Right lobe of liver (tissue), 6 donors: Measurements from ENCODE around the gene POLR3C. TPM values are rescaled to one million over a fixed set of nuclear protein-coding genes. Genes with fewer than 3 reads are reported as not detected.

Source experiments
- ATAC-seq, 4 donors: fragments of 200-7000 bp; cut with Tn5 transposase; one replicate each; pipeline ENCODE4 v1.9.1; 2020; ENCODE audit warnings: mild to moderate bottlenecking in 4 of 4, moderate library complexity in 4 of 4
- DNase-seq, 3 donors: peaks; one replicate each; pipeline ENCODE4 v3.0.0-alpha.2; 2020
- H3K27ac ChIP-seq, 3 donors: fragments of 200-600 bp; one replicate each; pipeline ENCODE4 v1.8.0; 2022
- H3K27me3 ChIP-seq, 2 donors: fragments of 200-600 bp; one replicate each; pipeline ENCODE4 v1.8.0; 2022
- H3K36me3 ChIP-seq, 4 donors: fragments of 200-600 bp; sonication (generic) in 1 of 4; one replicate each; pipeline versions ENCODE4 v1.5.1 to v1.8.0; 2017 to 2022; ENCODE audit warnings: control low read depth in 1 of 4
- H3K4me1 ChIP-seq, 4 donors: fragments of 200-600 bp; sonication (generic) in 1 of 4; one replicate each; pipeline versions ENCODE4 v1.5.1 to v1.8.0; 2017 to 2022; ENCODE audit warnings: control low read depth in 1 of 4
- H3K4me3 ChIP-seq, 3 donors: fragments of 200-600 bp; one replicate each; pipeline ENCODE4 v1.8.0; 2022
- H3K9me3 ChIP-seq, 4 donors: fragments of 200-600 bp; sonication (generic) in 1 of 4; one replicate each; pipeline versions ENCODE4 v1.5.1 to v1.8.0; 2017 to 2022; ENCODE audit warnings: control low read depth in 1 of 4
- POLR2A ChIP-seq: fragments of 450-650 bp; IDR thresholded peaks from one replicate; pipeline ENCODE4 v1.6.1; 2017; ENCODE audit warnings: antibody characterized with exemption, mild to moderate bottlenecking
- WGBS: methylation state at CpG from one replicate; pipeline ENCODE4 v1.1.6; 2018; ENCODE audit warnings: low coverage, low lambda C conversion rate; ENCODE audit not compliant: insufficient coverage; ENCODE audit errors: missing lambda C conversion rate; 5-methylcytosine and 5-hydroxymethylcytosine counted together
- intact Hi-C, 2 donors: fragments of 100-400 bp; cut with DNase I; formaldehyde crosslinking; loops; one replicate each; pipeline versions ENCODE4 v1.11.2 to v1.14.1; 2022
- total RNA-seq, 6 experiments: library from RNA; depleted of rRNA in 2 of 6; stranded (reverse); fragments of >200 nt in 2 of 6; fragmentation: NEBNext Ultra II Directional in 3 of 6; extraction: Animal tissue kit (Norgen Biotek cat#: 25700) in 3 of 6; gene quantifications; one replicate each; pipeline versions ENCODE4 v1.1.0 to v1.2.4, GENCODE V29; 2016 to 2023
- TF ChIP-seq, protein P1 (sequence below), 4 donors: fragments of 200-600 bp in 3 of 4; fragments of 450-650 bp in 1 of 4; IDR thresholded peaks; one replicate each; pipeline versions ENCODE4 v1.5.1 to v1.8.0; 2016 to 2022; ENCODE audit warnings: antibody characterized with exemption in 4 of 4, mild to moderate bottlenecking in 2 of 4
- donor health status: DM: no; HTN: yes; CAD: no.
- donor health status: DM: no; HTN: no; CAD: no.
- donor health status: DM: no; HTN: no; CAD: no.
- donor health status: DM: no; HTN: yes; CAD: no.
- donor health status: DM: no; HTN: yes; CAD: no.

POLR3C gene
- total RNA-seq, 6 experiments from 2014 or later = 7.7 to 17.0 (median 11.2) TPM

DNA sequence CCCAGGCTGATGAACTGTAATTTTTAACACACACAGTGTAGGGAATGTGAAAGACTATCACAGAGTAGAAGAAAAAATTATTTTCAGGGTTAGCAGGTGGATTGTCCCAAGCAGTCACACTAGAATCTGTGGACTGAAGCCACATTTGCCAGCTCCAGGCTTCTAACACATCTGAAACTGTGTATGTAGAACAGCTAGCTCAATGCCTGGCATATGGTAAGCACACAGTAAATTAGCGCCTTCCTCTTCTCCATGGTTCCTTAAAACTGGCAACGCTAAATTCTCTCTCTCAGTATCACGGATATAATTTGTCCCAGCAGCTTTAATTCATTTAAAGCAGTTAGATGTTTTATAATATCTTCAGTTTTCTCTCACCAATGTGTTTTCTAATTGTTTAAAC lies 19.0 kb downstream of the POLR3C start:
- H3K4me3 ChIP-seq = no peak overlapping the region
- H3K36me3 ChIP-seq = peaks cover 5 to 53% (median 31%) of the 10 kb centered on the region in 4 donors
- WGBS = 97% methylated on average over 3 of the region's 3 CpGs
- intact Hi-C loops = loop anchor here (5.0 to 10.0 kb wide), 2 partner anchors 172 to 174 kb away; no protein-coding TSS in a partner anchor
- peaks cover 0 to 14% (median 2%) of the 10 kb centered on the region in 4 donors for H3K4me1 ChIP-seq
- H3K9me3 ChIP-seq = no peaks in the 10 kb centered on the region
- DNase-seq (no peak), ATAC-seq (no peak)
- TF ChIP-seq, protein P1, sequence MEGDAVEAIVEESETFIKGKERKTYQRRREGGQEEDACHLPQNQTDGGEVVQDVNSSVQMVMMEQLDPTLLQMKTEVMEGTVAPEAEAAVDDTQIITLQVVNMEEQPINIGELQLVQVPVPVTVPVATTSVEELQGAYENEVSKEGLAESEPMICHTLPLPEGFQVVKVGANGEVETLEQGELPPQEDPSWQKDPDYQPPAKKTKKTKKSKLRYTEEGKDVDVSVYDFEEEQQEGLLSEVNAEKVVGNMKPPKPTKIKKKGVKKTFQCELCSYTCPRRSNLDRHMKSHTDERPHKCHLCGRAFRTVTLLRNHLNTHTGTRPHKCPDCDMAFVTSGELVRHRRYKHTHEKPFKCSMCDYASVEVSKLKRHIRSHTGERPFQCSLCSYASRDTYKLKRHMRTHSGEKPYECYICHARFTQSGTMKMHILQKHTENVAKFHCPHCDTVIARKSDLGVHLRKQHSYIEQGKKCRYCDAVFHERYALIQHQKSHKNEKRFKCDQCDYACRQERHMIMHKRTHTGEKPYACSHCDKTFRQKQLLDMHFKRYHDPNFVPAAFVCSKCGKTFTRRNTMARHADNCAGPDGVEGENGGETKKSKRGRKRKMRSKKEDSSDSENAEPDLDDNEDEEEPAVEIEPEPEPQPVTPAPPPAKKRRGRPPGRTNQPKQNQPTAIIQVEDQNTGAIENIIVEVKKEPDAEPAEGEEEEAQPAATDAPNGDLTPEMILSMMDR (IDR thresholded peaks at IDR 0.05) = no peak
- no peak for TF ChIP-seq POLR2A
- no peak overlapping the region for H3K27ac ChIP-seq
- H3K27me3 ChIP-seq = no peaks in the 10 kb centered on the region

DNA sequence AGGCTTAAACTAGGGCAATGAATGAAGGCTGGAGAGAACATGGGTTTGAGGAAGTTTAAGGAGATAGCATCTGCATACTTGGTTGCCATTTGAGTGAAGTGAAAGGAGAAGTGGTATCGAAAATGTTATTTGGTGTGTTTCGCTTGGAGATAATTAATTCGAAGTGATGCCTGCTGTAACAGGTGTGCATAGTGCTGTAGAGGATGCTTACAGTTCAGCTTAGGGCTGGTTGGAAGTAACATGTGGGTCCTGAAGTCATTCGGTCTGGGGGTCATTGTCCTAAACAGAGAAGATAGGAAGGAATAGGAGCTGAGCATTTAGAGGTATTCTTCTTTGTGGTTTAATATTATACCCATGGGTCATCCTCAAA lies 21.1 kb downstream of the POLR3C start:
- peaks cover 0 to 35% (median 17%) of the 10 kb centered on the region in 4 donors for H3K36me3 ChIP-seq
- no peak for DNase-seq
- WGBS = 10% methylated on average over 4 of the region's 4 CpGs
- H3K4me1 ChIP-seq = peaks cover 0 to 14% (median 2%) of the 10 kb centered on the region in 4 donors
- intact Hi-C loops = loop anchor here in 1 of 2 donors (10.0 kb wide), 1 partner anchor 170 kb away; no protein-coding TSS in a partner anchor
- peak overlapping the region in 1 of 3 donors; percentile 37 for H3K27ac ChIP-seq
- TF ChIP-seq POLR2A = no peak
- TF ChIP-seq, protein P1 (IDR thresholded peaks at IDR 0.05) = no peak
- H3K27me3 ChIP-seq = no peaks in the 10 kb centered on the region
- H3K4me3 ChIP-seq = peak overlapping the region; percentile 36 to 58 (median 54)
- peak; percentile 46 to 50 (median 50) for ATAC-seq
- H3K9me3 ChIP-seq = no peaks in the 10 kb centered on the region

DNA sequence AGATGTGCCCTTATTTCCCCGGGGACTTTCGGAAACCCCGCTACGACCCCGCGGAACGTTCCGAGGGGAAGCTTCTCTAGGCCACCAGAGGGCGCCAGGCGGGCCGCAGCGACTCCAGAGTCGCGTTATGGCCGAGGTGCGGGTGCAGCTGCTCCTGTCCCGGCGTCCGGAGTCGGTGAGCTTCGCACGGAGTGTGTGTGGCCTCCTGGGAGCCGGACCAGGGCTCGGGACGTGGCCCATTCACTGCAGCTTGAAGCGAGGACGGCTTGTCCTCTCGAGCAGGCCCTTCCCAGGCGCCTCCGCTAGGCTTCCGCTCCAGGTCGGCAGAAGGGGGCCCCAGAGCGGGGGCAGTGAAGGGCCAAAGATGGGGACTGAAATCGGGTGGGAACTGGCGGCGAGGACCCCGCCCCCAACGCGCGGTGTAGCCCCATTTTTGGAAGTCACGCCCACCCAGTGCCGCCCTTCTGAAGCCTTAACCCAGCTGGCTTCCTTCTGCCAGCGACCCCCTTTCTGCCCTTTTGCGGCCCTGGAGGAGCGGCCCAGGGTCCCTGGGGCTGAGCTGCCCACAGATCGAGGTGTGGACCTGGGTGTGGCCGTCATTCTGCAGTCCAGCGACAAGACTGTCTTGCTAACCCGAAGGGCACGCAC lies 21.6 kb downstream of the POLR3C start, which contains the start of gene NUDT17:
NUDT17 (plus strand) TSS at position 117 of the 648 bp plus-strand sequence; CDS start at position 128, 11 bp downstream.
- DNase-seq (peak; percentile 83 to 86 (median 85)), ATAC-seq (peak; percentile 91 to 94 (median 93))
- Histone ChIP-seq H3K4me3 (peak within 1 kb of the TSS; percentile 36 to 58 (median 54)), H3K27me3 (no peaks in the 10 kb centered on the region), H3K4me1 (peaks cover 0 to 14% (median 2%) of the 10 kb centered on the region in 4 donors), H3K36me3 (peaks cover 0 to 35% (median 17%) of the 10 kb centered on the region in 4 donors), H3K9me3 (no peaks in the 10 kb centered on the region), H3K27ac (peak within 1 kb of the TSS in 2 of 3 donors; percentile 37 to 41)
- intact Hi-C loops = loop anchor here in 1 of 2 donors (10.0 kb wide), 1 partner anchor 169 kb away; no protein-coding TSS in a partner anchor
- TF ChIP-seq, protein P1 (IDR thresholded peaks at IDR 0.05) = peak; percentile 79 to 95 (median 94)
- TF ChIP-seq POLR2A = peak; percentile 20
- WGBS = 31% methylated on average over 3 of the region's 50 CpGs

DNA sequence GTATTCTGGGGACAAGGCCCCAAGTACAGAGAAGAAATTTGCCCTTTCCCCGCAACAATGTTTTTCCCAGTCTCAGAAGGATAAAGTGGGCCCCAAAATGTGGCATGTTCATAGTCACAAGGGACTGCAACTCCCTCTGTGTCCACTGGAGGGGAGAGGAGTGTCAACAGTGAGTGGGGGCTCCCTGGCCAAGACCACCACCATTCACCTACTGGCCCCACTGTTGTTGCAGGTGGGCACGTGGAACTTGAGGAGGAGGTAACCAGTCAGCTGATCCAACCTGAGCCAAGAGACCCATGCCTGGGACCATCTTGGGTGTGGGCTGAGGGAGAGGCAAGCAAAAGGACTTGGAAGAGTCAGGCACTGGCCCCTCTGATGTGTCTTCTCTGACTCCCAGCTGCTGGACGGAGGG lies 22.2 kb downstream of the POLR3C start:
- DNase-seq (no peak), ATAC-seq (peak; percentile 43 to 59 (median 49))
- H3K27me3 ChIP-seq = no peaks in the 10 kb centered on the region
- H3K4me1 ChIP-seq = peaks cover 0 to 14% (median 2%) of the 10 kb centered on the region in 4 donors
- peak overlapping the region; percentile 36 to 58 (median 54) for H3K4me3 ChIP-seq
- intact Hi-C loops = loop anchor here in 1 of 2 donors (10.0 kb wide), 1 partner anchor 169 kb away; no protein-coding TSS in a partner anchor
- H3K9me3 ChIP-seq = no peaks in the 10 kb centered on the region
- 38% methylated on average over 1 of the region's 3 CpGs for WGBS
- peaks cover 0 to 35% (median 15%) of the 10 kb centered on the region in 4 donors for H3K36me3 ChIP-seq
- peak overlapping the region in 1 of 3 donors; percentile 37 for H3K27ac ChIP-seq
- TF ChIP-seq, protein P1 (IDR thresholded peaks at IDR 0.05) = peak; percentile 41 to 64 (median 50)
- no peak for TF ChIP-seq POLR2A
